ENCODE data around the gene GUCY2F. TPM values are rescaled to one million over a fixed set of nuclear protein-coding genes. Genes with fewer than 3 reads are reported as not detected.

Gene GUCY2F
- total RNA-seq (2014; rRNA removed; shearing (Covaris generic)), result not detected in 2 replicates
- not detected in 2 replicates for polyA plus RNA-seq (2015; cell fraction: cytosol; rRNA removed)
- not detected in 2 replicates for polyA plus RNA-seq (2015; cell fraction: nucleus; rRNA removed)

DNA sequence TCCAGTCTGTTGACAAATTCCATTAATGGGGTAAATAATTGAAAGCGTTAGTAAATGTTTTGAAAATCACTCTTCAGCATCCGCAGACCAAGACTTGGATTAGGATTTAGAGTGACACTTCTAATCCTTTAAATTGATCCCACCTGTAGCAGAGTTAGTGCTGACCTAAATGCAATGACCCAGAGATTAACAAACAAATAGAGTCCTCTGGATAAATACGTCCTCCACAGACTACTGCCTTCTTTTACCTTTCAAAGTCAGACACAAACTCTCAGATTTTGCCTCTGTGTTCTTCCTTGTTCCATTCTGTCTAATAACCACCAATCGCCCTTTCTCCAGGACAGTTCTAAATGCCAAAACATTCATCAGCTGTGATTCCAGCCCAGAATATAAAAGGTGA is at the start of gene GUCY2F:
TSS of gene GUCY2F (minus strand) at position 101 of the 400 bp plus-strand sequence. CDS start 6,150 bp downstream, outside the sequence.
- DNase-seq (ENCODE audit: low read depth, low spot score), result no peak
- in situ Hi-C loops (cut with HindIII; ENCODE audit: low pct_unique_long_range_greater_than_20kb, low sequenced_read_pairs), result no loop called here

DNA sequence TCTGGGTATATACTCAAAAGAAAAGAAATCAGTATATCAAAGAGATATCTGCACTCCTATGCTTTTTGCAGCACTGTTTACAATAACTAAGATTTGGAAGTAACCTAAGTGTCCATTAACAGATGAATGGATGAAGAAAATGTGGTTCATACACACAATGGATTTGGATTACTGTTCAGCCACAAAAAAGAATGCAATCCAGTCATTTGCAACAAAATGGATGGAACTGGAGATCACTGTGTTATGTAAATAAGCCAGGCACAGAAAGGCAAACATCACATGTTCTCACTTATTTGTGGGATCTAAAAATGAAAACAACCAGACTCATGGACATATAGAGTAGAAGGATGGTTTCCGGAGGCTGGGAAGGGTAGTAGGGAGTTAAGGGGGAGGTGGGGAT is 37.1 kb upstream of the GUCY2F start:
- in situ Hi-C loops (cut with HindIII; ENCODE audit: low pct_unique_long_range_greater_than_20kb, low sequenced_read_pairs), result no loop called here
- no peak for DNase-seq (ENCODE audit: low read depth, low spot score)

DNA sequence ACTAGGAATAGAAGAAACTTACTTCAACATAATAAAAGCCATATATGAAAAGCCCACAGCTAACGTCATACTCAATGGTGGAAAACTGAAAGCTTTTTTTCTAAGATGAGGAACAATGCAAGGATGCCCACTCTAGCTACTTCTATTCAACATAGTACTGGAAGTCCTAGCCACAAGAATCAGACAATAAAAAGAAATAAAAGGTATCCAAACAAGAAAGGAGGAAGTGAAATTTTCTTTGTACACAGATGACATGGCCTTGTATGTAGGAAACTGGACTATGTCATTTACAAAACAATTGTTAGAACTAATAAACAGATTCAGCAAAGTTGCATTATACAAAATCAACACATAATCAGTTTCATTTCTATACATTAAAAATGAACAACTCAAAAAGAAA is 29.2 kb upstream of the GUCY2F start:
- no peak for DNase-seq (ENCODE audit: low read depth, low spot score)
- in situ Hi-C loops (cut with HindIII; ENCODE audit: low pct_unique_long_range_greater_than_20kb, low sequenced_read_pairs), result no loop called here

DNA sequence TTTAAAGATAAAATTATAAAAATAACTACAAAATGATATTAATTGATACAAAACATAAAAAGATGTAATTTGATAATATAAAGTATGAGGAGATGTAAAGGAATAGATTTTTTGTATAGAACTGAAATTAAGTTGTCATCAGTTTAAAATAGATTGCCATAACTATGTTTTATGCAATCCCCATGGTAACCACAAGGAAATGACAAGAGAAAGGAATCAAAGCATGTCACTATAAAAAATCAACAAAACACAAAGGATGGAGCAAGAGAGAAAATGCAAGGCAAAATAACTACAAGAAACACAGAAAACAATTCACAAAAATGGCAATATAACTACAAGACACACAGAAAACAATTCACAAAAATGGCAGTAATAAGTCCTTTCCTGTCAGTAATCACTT is 27.0 kb upstream of the GUCY2F start:
- no peak for DNase-seq (ENCODE audit: low read depth, low spot score)
- in situ Hi-C loops (cut with HindIII; ENCODE audit: low pct_unique_long_range_greater_than_20kb, low sequenced_read_pairs), result no loop called here

DNA sequence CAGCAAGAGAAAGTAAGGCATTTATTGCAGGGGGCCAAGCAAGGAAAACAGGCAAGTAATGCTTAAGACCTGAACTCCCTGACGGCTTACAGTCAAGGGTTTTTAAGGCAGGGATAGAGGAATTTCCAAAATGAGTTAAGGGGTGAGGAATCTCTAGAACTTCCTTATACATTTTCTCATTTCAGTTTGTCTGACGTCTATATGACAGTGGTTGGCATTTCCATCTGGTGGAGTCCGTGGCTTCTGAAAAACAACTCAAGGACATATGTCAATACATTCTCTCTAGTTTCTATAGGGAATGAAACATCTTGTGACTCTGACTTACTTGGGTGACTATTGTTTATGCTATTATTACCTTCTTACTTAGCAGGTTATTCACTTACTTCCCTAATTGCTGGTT is 19.3 kb upstream of the GUCY2F start:
- in situ Hi-C loops (cut with HindIII; ENCODE audit: low pct_unique_long_range_greater_than_20kb, low sequenced_read_pairs), result no loop called here
- DNase-seq (ENCODE audit: low read depth, low spot score), result no peak

DNA sequence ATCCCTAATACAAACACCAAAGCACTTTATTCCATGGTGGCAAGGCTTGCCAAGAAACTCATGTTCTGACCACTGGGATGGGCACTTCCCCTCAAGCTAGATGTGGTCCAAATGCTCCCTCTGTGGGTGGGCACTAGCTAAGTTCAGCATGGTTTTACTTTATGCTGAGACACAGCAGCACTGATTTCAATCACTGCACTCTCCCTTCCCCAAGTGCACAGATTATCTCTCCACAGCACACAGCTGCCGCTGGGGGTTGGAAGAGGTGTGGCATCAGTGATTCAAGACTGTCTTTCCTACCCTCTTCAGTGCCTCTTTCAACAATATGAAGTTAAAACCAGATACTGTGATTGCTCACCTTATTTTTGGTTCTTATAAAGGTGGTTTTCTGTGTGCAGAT is 16.5 kb upstream of the GUCY2F start:
- in situ Hi-C loops (cut with HindIII; ENCODE audit: low pct_unique_long_range_greater_than_20kb, low sequenced_read_pairs), result no loop called here

DNA sequence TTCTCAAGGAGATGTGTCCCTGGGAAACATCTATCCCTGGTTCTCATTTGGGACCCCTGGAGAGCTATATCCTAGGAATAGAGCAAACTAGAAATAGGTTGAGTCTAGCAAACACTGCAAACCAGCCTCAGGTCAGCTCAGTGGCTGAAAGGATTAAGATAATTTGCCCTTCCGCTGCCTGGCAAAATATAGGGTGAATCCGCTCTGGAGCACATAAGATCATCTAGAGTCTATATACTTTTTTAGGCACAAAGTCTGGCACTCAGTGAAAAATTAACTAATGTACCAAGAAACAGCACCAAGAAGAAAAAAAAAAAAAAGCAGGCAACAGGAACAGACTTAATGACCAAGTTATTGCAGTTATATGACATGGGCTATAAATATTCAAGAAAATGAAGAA is 7.3 kb upstream of the GUCY2F start:
- in situ Hi-C loops (cut with HindIII; ENCODE audit: low pct_unique_long_range_greater_than_20kb, low sequenced_read_pairs), result no loop called here

More for the DNA sequence above, 16.5 kb upstream of the GUCY2F start:
- DNase-seq (ENCODE audit: low read depth, low spot score), result no peak

DNA sequence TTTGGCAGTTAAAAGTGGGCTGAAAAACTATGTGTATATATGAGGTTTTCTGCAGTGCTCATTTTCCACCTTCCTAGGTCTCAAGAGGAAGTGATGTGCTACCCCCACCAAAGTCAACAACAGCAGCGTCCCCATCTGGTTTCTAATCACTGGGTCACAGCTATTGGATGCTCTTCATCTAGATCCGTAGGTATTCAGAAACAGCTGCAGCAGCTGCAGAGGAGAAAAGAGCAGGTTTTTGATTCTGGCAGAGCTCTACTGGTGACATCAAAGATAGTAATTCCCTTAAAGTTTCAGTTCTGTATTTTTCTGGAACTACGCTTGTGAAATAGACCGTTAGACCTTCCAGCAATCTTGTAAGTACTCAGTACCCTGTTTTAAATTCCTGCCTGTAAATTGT is 5.8 kb upstream of the GUCY2F start:
- DNase-seq (ENCODE audit: low read depth, low spot score), result no peak
- in situ Hi-C loops (cut with HindIII; ENCODE audit: low pct_unique_long_range_greater_than_20kb, low sequenced_read_pairs), result no loop called here

More for the DNA sequence above, 7.3 kb upstream of the GUCY2F start:
- no peak for DNase-seq (ENCODE audit: low read depth, low spot score)

DNA sequence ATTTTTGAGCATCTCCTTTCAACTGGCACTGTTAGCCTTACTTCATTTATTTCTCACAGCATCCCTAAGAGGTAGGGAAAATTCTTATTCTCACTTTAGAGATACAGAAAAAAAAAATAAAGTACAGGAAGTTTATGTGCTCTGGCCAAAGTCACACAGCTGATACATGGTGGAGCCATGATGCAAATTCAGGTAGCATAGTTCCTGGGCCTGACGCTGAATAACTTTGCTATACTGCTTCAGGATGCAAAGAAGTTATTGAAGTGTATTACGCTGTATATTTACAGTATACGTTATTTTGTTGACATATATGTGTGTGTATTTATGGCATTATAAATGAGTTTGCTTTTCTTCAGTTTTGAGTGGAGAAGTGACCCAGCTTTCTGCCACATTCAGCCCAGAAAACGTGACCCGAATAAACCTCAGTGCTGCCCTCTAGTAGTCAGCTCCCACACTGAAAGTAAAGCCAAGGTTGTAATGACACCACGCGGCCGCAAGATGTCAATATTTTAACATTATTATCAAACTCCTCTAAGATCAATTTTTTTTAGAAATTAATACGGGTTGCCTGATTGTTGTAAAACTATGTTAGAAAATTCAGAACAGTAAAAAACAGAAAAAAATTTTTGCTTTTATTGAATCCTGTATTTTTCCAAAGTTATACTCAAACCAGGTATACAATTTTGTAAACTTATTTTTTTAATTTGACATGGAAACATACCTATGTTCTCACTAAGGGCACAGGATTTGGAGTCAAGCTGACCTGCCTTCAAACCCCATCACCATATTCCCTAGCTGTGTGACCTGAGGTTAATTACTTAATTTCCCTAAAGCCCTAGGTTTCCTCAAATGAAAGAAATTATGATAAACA is 3.8 kb upstream of the GUCY2F start:
- in situ Hi-C loops (cut with HindIII; ENCODE audit: low pct_unique_long_range_greater_than_20kb, low sequenced_read_pairs), result no loop called here
- peak; percentile 73 for DNase-seq (ENCODE audit: low read depth, low spot score)

DNA sequence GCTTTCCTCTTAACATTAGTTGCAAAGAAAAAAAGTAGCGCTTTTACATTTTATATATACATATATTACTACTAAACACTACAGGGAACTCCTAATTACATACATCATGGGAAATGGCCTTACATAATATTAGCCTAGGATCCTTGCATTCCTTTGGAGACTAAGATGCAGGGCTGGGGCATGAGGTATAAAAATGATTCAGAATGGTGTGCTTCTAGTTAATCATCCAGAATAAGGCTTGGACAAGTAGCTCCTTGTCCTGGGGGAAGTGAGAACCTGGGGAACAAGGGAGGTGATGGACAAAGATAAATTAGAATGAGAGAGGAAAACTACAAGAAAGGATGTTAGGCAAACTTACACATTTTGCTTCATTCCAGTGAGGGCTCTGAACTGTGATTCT is 3.0 kb upstream of the GUCY2F start:
- in situ Hi-C loops (cut with HindIII; ENCODE audit: low pct_unique_long_range_greater_than_20kb, low sequenced_read_pairs), result no loop called here

DNA sequence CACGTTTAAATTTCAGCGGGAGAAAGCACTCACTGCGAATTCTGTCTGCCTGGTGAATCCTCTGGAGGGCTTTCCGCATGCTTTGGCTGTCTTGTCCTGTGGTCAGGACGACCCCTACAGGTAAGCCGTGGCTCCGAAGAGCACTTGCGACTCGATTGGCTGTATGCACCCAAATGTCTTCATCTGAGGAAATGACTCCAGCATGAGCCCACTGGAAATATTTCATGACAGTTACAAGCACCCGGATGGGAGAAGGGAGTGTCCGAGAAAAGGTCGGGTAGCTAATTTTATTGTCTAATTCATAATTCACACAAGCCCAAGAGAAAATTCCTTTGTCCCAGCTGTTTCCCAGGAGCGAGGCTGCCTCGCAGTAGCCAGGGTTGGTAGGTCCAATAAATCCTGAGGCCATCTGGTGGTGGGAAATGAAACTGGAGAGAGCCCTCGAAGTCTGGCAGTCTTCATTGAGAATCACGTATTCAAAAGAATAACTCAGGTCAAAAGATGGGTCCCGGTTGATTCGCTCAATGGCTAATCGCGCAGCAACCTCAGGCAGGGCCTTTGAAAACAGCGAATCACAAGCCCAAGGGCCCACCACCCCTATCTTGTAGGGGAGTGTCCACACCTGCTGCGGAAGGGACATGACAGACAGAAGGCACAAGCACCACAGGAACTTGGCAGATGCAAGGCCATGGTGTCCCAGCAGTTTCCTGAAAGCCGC is 6.6 kb downstream of the GUCY2F start:
- DNase-seq (ENCODE audit: low read depth, low spot score), result peak; percentile 70
- in situ Hi-C loops (cut with HindIII; ENCODE audit: low pct_unique_long_range_greater_than_20kb, low sequenced_read_pairs), result no loop called here

More for the DNA sequence above, 3.0 kb upstream of the GUCY2F start:
- no peak for DNase-seq (ENCODE audit: low read depth, low spot score)

DNA sequence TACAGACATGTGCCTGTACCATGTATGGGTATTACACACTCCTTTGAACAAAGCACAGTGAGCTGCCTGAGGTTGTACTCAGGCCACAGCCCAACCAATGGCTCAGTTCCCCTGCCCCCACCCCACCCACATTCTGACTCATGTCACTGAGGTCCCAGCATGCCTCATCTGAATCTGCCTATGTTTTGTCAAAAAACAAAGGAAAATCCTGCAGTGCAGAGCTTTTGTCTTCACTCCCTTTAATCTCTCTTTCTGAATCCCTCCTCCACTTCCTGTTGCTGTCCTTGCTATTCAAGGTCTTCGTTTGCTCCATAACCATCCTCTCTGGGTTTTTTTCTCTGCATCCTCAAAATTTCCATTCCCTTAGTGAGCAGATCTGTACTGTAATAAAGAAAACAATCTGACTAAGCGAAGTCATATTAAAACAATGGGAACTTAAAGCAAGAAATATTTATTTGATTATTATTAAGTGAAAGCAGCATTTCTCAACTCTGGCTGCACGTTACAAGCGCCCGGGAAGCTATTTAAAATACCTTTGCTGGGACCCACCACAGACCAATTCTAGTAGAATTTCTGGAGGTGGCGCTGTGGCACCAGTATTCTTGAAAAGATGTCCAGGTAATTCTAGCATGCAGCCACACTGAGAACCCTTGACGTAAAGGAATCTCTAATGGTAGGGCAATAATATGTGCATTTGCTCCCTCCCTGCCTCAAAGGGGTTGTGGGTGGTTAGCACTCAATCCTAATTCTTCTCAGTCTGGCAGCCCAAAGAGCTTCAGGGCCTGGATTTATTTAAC is 8.7 kb downstream of the GUCY2F start:
- in situ Hi-C loops (cut with HindIII; ENCODE audit: low pct_unique_long_range_greater_than_20kb, low sequenced_read_pairs), result no loop called here
- DNase-seq (ENCODE audit: low read depth, low spot score), result peak; percentile 40

DNA sequence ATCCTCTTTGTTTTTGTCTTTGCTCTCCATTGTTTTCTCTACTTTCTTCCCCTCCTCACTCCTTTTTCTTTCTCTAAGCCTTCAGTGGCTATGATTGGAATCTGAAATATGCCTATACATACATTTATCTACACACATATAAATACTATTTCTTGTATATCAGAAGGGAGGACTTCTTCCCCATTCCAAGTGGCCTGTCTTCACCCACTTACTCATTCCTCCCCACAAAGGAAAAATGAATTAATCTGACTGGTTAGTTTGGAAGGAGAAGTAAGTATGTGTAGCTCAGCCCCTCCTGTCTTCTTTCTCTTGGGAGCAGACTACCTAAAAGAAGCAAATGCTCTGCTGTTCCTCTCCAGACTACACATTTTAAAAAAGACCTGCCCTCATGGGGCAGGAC is 17.7 kb downstream of the GUCY2F start:
- no peak for DNase-seq (ENCODE audit: low read depth, low spot score)
- in situ Hi-C loops (cut with HindIII; ENCODE audit: low pct_unique_long_range_greater_than_20kb, low sequenced_read_pairs), result no loop called here

DNA sequence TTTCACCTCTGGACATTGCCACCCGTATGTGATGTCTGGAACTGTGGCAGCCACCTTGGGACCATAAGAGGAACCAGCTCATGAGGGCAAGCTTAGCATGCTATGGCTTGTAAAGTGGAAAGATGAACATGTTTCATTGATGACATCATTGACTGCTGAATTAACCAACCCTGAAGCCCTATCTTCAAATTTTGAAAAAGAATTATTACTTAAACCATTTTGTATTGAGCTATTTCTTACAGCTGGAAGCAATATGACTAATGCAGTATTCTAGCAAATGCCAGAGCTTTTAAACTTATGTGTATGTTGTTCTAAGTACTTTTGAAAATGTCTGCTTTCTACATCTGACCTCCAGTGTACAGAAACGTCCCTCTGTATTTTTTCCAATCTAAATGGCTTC is 18.1 kb downstream of the GUCY2F start:
- no peak for DNase-seq (ENCODE audit: low read depth, low spot score)
- in situ Hi-C loops (cut with HindIII; ENCODE audit: low pct_unique_long_range_greater_than_20kb, low sequenced_read_pairs), result no loop called here

DNA sequence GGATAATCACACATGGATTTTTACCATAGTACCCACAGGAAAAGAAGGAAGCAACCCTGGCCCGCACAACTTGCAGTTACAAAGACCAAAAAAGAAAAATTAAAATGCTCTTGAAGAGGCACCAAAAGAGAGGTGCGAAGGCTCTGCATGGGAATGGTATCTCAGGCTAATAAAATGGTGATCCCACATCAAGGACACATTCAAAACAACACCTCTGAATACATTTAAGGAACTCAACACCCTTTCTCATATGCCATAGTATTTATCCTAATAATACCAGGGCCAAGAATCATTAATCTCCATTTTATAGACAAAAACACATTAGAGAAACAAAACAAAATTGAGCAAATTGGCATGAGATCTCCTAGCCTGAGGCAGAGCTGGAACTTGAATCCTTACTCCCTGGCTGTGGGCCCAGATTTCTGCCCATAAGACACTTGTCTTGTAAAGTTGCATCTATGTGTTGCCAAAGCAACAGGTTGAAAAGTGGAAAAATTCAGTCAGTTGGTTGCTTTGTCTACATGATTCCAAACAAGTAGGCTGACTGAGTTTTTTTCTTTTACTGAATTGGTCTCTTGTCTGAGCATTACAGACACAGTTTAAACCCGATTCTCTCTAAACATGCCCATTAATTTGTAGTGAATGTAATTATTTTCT is 33.5 kb downstream of the GUCY2F start:
- peak; percentile 6 for DNase-seq (ENCODE audit: low read depth, low spot score)
- in situ Hi-C loops (cut with HindIII; ENCODE audit: low pct_unique_long_range_greater_than_20kb, low sequenced_read_pairs), result no loop called here

DNA sequence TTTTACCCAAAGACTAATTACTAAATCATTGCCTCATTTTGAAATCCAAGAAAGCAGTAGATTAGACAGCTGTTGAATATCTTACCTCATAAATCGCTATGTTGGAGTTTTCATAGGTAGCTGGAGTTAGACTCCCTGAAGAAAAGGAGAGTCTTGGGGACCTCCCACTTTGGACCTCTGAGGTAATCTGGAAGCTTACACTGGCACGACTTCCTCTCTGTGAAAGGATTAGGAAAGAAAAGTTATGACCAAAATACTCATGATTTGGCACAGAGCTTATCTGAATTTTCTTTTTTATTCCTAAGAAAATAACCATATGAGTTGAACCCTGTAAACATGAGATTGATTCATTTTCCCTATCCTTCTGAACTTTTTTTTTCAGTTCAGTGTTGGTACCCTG is 40.6 kb downstream of the GUCY2F start:
- no peak for DNase-seq (ENCODE audit: low read depth, low spot score)
- in situ Hi-C loops (cut with HindIII; ENCODE audit: low pct_unique_long_range_greater_than_20kb, low sequenced_read_pairs), result no loop called here

DNA sequence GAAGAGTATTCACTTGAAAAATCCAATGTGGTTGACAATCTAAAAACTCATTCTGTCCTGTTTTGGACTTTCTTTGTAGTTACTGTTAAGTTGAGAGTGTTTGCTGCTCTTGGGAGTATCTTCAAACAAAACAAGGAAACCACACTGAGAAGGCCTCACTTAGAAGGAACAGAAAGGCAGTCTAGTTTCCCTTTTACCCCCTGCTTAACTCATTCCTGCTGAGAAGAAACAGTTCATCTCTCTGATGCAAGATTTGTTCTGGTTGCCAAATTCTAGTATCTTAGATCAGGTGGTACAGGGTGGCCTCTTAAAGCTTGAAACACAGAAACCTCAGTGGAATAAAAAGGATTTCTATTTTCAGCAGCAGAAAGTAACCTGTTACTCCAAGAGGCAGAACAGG is 41.4 kb downstream of the GUCY2F start:
- in situ Hi-C loops (cut with HindIII; ENCODE audit: low pct_unique_long_range_greater_than_20kb, low sequenced_read_pairs), result no loop called here
- DNase-seq (ENCODE audit: low read depth, low spot score), result no peak
